Measurements from ENCODE around the gene RAP1GDS1. TPM values are rescaled to one million over a fixed set of nuclear protein-coding genes. Genes with fewer than 3 reads are reported as not detected.
"Not testable (repeated sequence)": the region's sequence is repeated elsewhere in the genome, so short reads cannot be mapped to it uniquely, and the experiment has no call there.

RAP1GDS1 gene
- polyA plus RNA-seq, 5 donors: 26.2 to 36.6 (median 35.6) TPM

GRCh38 chr4:98352396-98352795, 91.2 kb downstream of the RAP1GDS1 start:
- peak in 1 of 2 donors; percentile 7 for DNase-seq

- DNase-seq: no peak
Observed at GRCh38 chr4:98352940-98353339, 91.8 kb downstream of the RAP1GDS1 start.

GRCh38 chr4:98358630-98359248, 97.6 kb downstream of the RAP1GDS1 start:
- DNase-seq: no peak

- no peak for DNase-seq
Observed at GRCh38 chr4:98359646-98360045, 98.5 kb downstream of the RAP1GDS1 start.

GRCh38 chr4:98363431-98363830, 102.2 kb downstream of the RAP1GDS1 start:
- DNase-seq: no peak

GRCh38 chr4:98366275-98366674, 105.1 kb downstream of the RAP1GDS1 start:
- DNase-seq: not testable (repeated sequence)

- DNase-seq: not testable (repeated sequence)
Observed at GRCh38 chr4:98368000-98368399, 106.8 kb downstream of the RAP1GDS1 start.

GRCh38 chr4:98369322-98369721, 108.1 kb downstream of the RAP1GDS1 start:
- DNase-seq: no peak

GRCh38 chr4:98374643-98375042, 113.5 kb downstream of the RAP1GDS1 start:
- DNase-seq: no peak

GRCh38 chr4:98377559-98377958, 116.4 kb downstream of the RAP1GDS1 start:
- DNase-seq: no peak

GRCh38 chr4:98381306-98381705, 120.1 kb downstream of the RAP1GDS1 start:
- no peak for DNase-seq

- no peak for DNase-seq
Observed at GRCh38 chr4:98383431-98384106, 122.4 kb downstream of the RAP1GDS1 start.

GRCh38 chr4:98385831-98386230, 124.6 kb downstream of the RAP1GDS1 start:
- peak; percentile 3 to 21 for DNase-seq

- no peak for DNase-seq
Observed at GRCh38 chr4:98387345-98388026, 126.3 kb downstream of the RAP1GDS1 start.

- no peak for DNase-seq
Observed at GRCh38 chr4:98394134-98394533, 132.9 kb downstream of the RAP1GDS1 start.

- no peak for DNase-seq
Observed at GRCh38 chr4:98399915-98400314, 138.7 kb downstream of the RAP1GDS1 start.

GRCh38 chr4:98406819-98407218, 145.6 kb downstream of the RAP1GDS1 start:
- DNase-seq: no peak

- no peak for DNase-seq
Observed at GRCh38 chr4:98411731-98412130, 150.5 kb downstream of the RAP1GDS1 start.

GRCh38 chr4:98416844-98417243, 155.7 kb downstream of the RAP1GDS1 start:
- no peak for DNase-seq

- not testable (repeated sequence) for DNase-seq
Observed at GRCh38 chr4:98420151-98420550, 159.0 kb downstream of the RAP1GDS1 start.

- DNase-seq: no peak
Observed at GRCh38 chr4:98421111-98421510, 159.9 kb downstream of the RAP1GDS1 start.

GRCh38 chr4:98423009-98423408, 161.8 kb downstream of the RAP1GDS1 start:
- no peak for DNase-seq
